Stimulated activated CD8-positive, alpha-beta memory T cell treated with anti-CD3 and anti-CD28 coated beads, Interleukin-7, amount 100 ng/mL, for 48 hours (primary cell): ENCODE results near the gene CCDC15.
"Not testable (repeated sequence)": the region's sequence is repeated elsewhere in the genome, so short reads cannot be mapped to it uniquely, and the experiment has no call there.

ENCODE experiments used
- DNase-seq, 2 donors: peaks; one replicate each; pipeline ENCODE4 v3.0.0-alpha.2; 2020; ENCODE audit warnings: low read depth in 1 of 2; ENCODE audit errors: extremely low read depth in 1 of 2

Gene CCDC15

GRCh38 chr11:124938970-124939369, 15.0 kb upstream of the CCDC15 start:
- no peak for DNase-seq

GRCh38 chr11:124941703-124942102, 12.3 kb upstream of the CCDC15 start:
- DNase-seq = no peak

GRCh38 chr11:124942466-124943253, 11.3 kb upstream of the CCDC15 start:
- DNase-seq = no peak

- DNase-seq = no peak
Measured at GRCh38 chr11:124943254-124943616, 10.8 kb upstream of the CCDC15 start.

- no peak for DNase-seq
Measured at GRCh38 chr11:124943741-124944140, 10.3 kb upstream of the CCDC15 start.

GRCh38 chr11:124944565-124944964, 9.4 kb upstream of the CCDC15 start:
- no peak for DNase-seq

- DNase-seq = no peak
Measured at GRCh38 chr11:124945826-124946225, 8.2 kb upstream of the CCDC15 start.

- DNase-seq = no peak
Measured at GRCh38 chr11:124946735-124947141, 7.3 kb upstream of the CCDC15 start.

- DNase-seq = no peak
Measured at GRCh38 chr11:124950601-124951330, 3.2 kb upstream of the CCDC15 start.

GRCh38 chr11:124951341-124951740, 2.7 kb upstream of the CCDC15 start:
- DNase-seq = no peak

- no peak for DNase-seq
Measured at GRCh38 chr11:124954590-124954955, 571 bp downstream of the CCDC15 start.

GRCh38 chr11:124955035-124955434, 1.0 kb downstream of the CCDC15 start:
- no peak for DNase-seq

- no peak for DNase-seq
Measured at GRCh38 chr11:124961972-124962609, 8.1 kb downstream of the CCDC15 start.

- not testable (repeated sequence) for DNase-seq
Measured at GRCh38 chr11:124968197-124968596, 14.2 kb downstream of the CCDC15 start.

GRCh38 chr11:124970925-124971324, 16.9 kb downstream of the CCDC15 start:
- no peak for DNase-seq

GRCh38 chr11:124971810-124972209, 17.8 kb downstream of the CCDC15 start:
- no peak for DNase-seq

GRCh38 chr11:124976531-124976930, 22.5 kb downstream of the CCDC15 start:
- no peak for DNase-seq

- no peak for DNase-seq
Measured at GRCh38 chr11:124977006-124977405, 23.0 kb downstream of the CCDC15 start.

GRCh38 chr11:124978316-124978715, 24.3 kb downstream of the CCDC15 start:
- no peak for DNase-seq

GRCh38 chr11:124982043-124982442, 28.0 kb downstream of the CCDC15 start:
- no peak for DNase-seq

GRCh38 chr11:124983674-124984511, 29.9 kb downstream of the CCDC15 start:
- no peak for DNase-seq
